ENCODE results near the gene DPYD.

DPYD gene

GRCh38 chr1:97212671-97213070, 708.2 kb downstream of the DPYD start:
- Histone ChIP-seq H3K27ac (ENCODE audit: low read length) (no peak overlapping the region), H3K27me3 (replicated peaks; ENCODE audit: insufficient read depth, low read length) (no peaks in the 10 kb centered on the region), H3K4me3 (ENCODE audit: low read length) (no peak overlapping the region), H3K9me2 (replicated peaks; ENCODE audit: insufficient read depth, low read length) (no peaks in the 10 kb centered on the region), H3K9me3 (replicated peaks; ENCODE audit: insufficient read depth, low read length) (no peaks in the 10 kb centered on the region), H2AFZ (ENCODE audit: low read length) (no peak overlapping the region), H3K79me2 (ENCODE audit: low read length) (no peaks in the 10 kb centered on the region), H3F3A (ENCODE audit: insufficient read depth, low read length) (no peaks in the 10 kb centered on the region), H3K4me1 (ENCODE audit: low read length) (no peaks in the 10 kb centered on the region), H3K4me2 (ENCODE audit: low read depth, low read length) (no peak overlapping the region), H4K20me1 (ENCODE audit: insufficient read depth, low read length) (no peaks in the 10 kb centered on the region), H3K9ac (ENCODE audit: low read length) (no peak overlapping the region), H3K36me3 (replicated peaks; ENCODE audit: insufficient read depth, low read length) (no peaks in the 10 kb centered on the region)
- DNase-seq, result no peak
- TF ChIP-seq EZH2 (optimal IDR thresholded peaks at IDR 0.05; ENCODE audit: low read depth, low read length), result no peak
- no peak for TF ChIP-seq EZH2phosphoT487 (IDR thresholded peaks at IDR 0.05; ENCODE audit: low read length)
- no peak for TF ChIP-seq CTCF (IDR thresholded peaks at IDR 0.05; ENCODE audit: low read length)

- Histone ChIP-seq H3K9me2 (replicated peaks; ENCODE audit: insufficient read depth, low read length) (no peaks in the 10 kb centered on the region), H3K4me3 (ENCODE audit: low read length) (no peak overlapping the region), H4K20me1 (ENCODE audit: insufficient read depth, low read length) (no peaks in the 10 kb centered on the region), H3K79me2 (ENCODE audit: low read length) (no peaks in the 10 kb centered on the region), H3K9me3 (replicated peaks; ENCODE audit: insufficient read depth, low read length) (no peaks in the 10 kb centered on the region), H3K36me3 (replicated peaks; ENCODE audit: insufficient read depth, low read length) (no peaks in the 10 kb centered on the region), H3K4me2 (ENCODE audit: low read depth, low read length) (no peak overlapping the region), H3F3A (ENCODE audit: insufficient read depth, low read length) (no peaks in the 10 kb centered on the region), H3K4me1 (ENCODE audit: low read length) (no peaks in the 10 kb centered on the region), H3K27ac (ENCODE audit: low read length) (no peak overlapping the region), H2AFZ (ENCODE audit: low read length) (no peak overlapping the region), H3K9ac (ENCODE audit: low read length) (no peak overlapping the region), H3K27me3 (replicated peaks; ENCODE audit: insufficient read depth, low read length) (no peaks in the 10 kb centered on the region)
- DNase-seq, result no peak
- TF ChIP-seq CTCF (IDR thresholded peaks at IDR 0.05; ENCODE audit: low read length), result no peak
- no peak for TF ChIP-seq EZH2 (optimal IDR thresholded peaks at IDR 0.05; ENCODE audit: low read depth, low read length)
- TF ChIP-seq EZH2phosphoT487 (IDR thresholded peaks at IDR 0.05; ENCODE audit: low read length), result no peak
These were observed 710.5 kb downstream of the DPYD start for GRCh38 chr1:97210307-97210706.

DNA sequence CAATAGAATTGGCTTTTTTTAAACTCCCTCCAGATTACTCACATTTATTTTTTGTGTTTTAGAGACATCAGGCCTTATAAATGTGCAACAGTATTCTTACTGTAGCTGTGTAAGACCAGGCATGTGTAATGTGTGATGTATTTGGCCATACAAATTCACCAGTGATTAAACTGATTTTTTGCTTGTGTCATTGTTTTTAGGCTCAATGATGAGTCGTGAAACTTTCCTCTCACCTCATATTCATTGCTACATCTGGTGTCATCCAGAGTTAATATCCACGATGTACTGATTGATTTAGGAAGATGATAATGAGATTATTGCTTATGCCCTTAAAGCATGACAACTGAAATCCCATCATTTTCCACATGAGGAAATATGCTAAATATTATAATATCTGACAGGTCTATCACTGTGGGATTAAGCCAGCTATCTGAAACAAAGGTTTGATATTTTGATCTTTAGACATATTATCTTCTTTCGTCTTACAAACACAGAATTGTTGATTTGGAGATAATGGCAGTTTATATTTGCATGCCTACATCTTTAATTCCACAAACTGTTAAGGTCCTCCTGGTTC, 711.4 kb downstream of the DPYD start:
- Histone ChIP-seq H3K9me2 (replicated peaks; ENCODE audit: insufficient read depth, low read length) (no peaks in the 10 kb centered on the region), H3K9me3 (replicated peaks; ENCODE audit: insufficient read depth, low read length) (no peaks in the 10 kb centered on the region)

More for the DNA sequence above, 711.4 kb downstream of the DPYD start:
- TF ChIP-seq EZH2phosphoT487 (IDR thresholded peaks at IDR 0.05; ENCODE audit: low read length), result no peak
- no peak for TF ChIP-seq CTCF (IDR thresholded peaks at IDR 0.05; ENCODE audit: low read length)
- TF ChIP-seq EZH2 (optimal IDR thresholded peaks at IDR 0.05; ENCODE audit: low read depth, low read length), result no peak
- DNase-seq, result no peak
- H3K27me3 ChIP-seq (replicated peaks; ENCODE audit: insufficient read depth, low read length), result no peaks in the 10 kb centered on the region
- H3K4me2 ChIP-seq (ENCODE audit: low read depth, low read length), result no peak overlapping the region
- no peaks in the 10 kb centered on the region for H3K36me3 ChIP-seq (replicated peaks; ENCODE audit: insufficient read depth, low read length)
- H3K27ac ChIP-seq (ENCODE audit: low read length), result no peak overlapping the region
- no peaks in the 10 kb centered on the region for H4K20me1 ChIP-seq (ENCODE audit: insufficient read depth, low read length)
- no peaks in the 10 kb centered on the region for H3F3A ChIP-seq (ENCODE audit: insufficient read depth, low read length)
- no peaks in the 10 kb centered on the region for H3K4me1 ChIP-seq (ENCODE audit: low read length)
- H2AFZ ChIP-seq (ENCODE audit: low read length), result no peak overlapping the region
- H3K9ac ChIP-seq (ENCODE audit: low read length), result no peak overlapping the region
- H3K79me2 ChIP-seq (ENCODE audit: low read length), result no peaks in the 10 kb centered on the region
- H3K4me3 ChIP-seq (ENCODE audit: low read length), result no peak overlapping the region
